ENCODE data around the gene RPL9.

DNA sequence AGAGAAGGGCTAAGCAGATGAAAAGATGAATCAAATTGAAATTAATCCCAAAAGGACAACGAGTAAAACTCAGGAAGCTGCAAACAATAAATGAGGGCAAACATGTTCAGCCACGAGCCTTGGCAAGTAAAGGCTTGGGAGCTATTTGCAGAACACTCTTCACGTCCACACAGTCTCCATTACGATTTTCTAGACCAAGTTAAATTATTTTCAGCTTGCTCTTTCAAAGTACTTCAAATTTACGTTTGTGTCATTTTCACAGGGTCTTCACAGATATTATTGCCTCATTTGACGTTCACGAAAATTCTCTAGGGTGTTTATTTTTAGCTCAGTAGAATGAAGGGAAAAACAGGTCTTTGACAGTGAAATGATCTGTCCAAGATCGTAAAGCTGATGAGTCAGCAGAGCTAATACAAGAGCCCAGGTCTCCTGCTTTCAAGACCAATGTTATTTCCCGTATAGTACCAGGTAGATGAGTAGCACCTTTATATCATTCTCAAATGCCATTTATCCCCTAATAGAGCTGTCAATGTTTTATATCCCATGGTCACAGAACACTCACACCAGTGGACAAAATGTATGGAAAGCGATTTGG lies 31.1 kb downstream of the RPL9 start:
- TF ChIP-seq RCOR1 (IDR thresholded peaks at IDR 0.05; ENCODE audit: insufficient replicate concordance, low read length) (no peak), FOS (IDR thresholded peaks at IDR 0.05; ENCODE audit: low read depth, low read length) (no peak), RAD21 (IDR thresholded peaks at IDR 0.05; ENCODE audit: low read length) (no peak), MAFK (IDR thresholded peaks at IDR 0.05; ENCODE audit: low read depth, low read length) (peak; percentile 79), POLR2A (IDR thresholded peaks at IDR 0.05; ENCODE audit: low read depth, low read length) (no peak), BHLHE40 (IDR thresholded peaks at IDR 0.05; ENCODE audit: low read depth, low read length) (no peak), SMC3 (IDR thresholded peaks at IDR 0.05; ENCODE audit: low read depth, low read length) (no peak), CHD1 (IDR thresholded peaks at IDR 0.05; ENCODE audit: low read depth, low read length) (no peak)
- TF ChIP-seq, protein P1, sequence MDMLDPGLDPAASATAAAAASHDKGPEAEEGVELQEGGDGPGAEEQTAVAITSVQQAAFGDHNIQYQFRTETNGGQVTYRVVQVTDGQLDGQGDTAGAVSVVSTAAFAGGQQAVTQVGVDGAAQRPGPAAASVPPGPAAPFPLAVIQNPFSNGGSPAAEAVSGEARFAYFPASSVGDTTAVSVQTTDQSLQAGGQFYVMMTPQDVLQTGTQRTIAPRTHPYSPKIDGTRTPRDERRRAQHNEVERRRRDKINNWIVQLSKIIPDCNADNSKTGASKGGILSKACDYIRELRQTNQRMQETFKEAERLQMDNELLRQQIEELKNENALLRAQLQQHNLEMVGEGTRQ (IDR thresholded peaks at IDR 0.05; ENCODE audit: low read depth, low read length): no peak
- TF ChIP-seq, protein P2, sequence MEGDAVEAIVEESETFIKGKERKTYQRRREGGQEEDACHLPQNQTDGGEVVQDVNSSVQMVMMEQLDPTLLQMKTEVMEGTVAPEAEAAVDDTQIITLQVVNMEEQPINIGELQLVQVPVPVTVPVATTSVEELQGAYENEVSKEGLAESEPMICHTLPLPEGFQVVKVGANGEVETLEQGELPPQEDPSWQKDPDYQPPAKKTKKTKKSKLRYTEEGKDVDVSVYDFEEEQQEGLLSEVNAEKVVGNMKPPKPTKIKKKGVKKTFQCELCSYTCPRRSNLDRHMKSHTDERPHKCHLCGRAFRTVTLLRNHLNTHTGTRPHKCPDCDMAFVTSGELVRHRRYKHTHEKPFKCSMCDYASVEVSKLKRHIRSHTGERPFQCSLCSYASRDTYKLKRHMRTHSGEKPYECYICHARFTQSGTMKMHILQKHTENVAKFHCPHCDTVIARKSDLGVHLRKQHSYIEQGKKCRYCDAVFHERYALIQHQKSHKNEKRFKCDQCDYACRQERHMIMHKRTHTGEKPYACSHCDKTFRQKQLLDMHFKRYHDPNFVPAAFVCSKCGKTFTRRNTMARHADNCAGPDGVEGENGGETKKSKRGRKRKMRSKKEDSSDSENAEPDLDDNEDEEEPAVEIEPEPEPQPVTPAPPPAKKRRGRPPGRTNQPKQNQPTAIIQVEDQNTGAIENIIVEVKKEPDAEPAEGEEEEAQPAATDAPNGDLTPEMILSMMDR (conservative IDR thresholded peaks at IDR 0.05; ENCODE audit: low read depth, low read length): no peak
